Neural progenitor cell (in vitro differentiated cells): ENCODE results near the gene ENO2.

Experiments
- CTCF ChIP-seq: fragments of 200-600 bp; sonication (generic); IDR thresholded peaks from 2 replicates; pipeline ENCODE4 v1.5.1; 2017; ENCODE audit warnings: antibody characterized with exemption, mild to moderate bottlenecking
- EZH2 ChIP-seq: fragments of 200-600 bp; sonication (generic); IDR thresholded peaks from 2 replicates; pipeline ENCODE4 v1.6.1; 2017; ENCODE audit warnings: antibody characterized with exemption, mild to moderate bottlenecking, moderate library complexity
- EZH2phosphoT487 ChIP-seq: fragments of 200-600 bp; sonication (generic); IDR thresholded peaks from 2 replicates; pipeline ENCODE4 v1.6.1; 2017; ENCODE audit warnings: antibody characterized with exemption

DNA sequence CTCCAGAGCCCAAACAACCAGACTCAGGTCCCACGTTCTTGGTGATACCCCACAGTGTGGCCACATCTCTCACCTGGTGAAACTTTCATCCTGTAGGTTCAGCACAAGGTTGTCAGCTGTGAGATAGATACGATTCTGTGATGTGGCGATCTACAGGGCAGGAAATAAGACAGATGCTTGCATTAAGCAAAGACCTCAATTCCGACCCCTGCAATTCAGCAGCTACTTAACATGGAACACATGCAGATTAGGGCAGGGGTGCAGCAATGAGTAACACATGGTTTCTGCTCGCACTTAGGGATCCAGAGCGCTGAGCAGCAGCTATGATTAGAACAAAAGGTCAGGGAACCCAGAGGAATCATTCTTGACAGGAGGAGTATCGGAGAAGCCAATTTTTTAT is 52.0 kb downstream of the ENO2 start:
- TF ChIP-seq CTCF (no peak), EZH2 (no peak), EZH2phosphoT487 (no peak)
